Measurements from ENCODE around the gene ZIC4.

Gene ZIC4

GRCh38 chr3:147372525-147373027 is 33.8 kb downstream of the ZIC4 start:
- Histone ChIP-seq H3K36me3 (ENCODE audit: control insufficient read depth, insufficient read depth, low read length) (no peaks in the 10 kb centered on the region), H3K9me3 (ENCODE audit: control insufficient read depth, insufficient read depth, low read depth, low read length) (no peaks in the 10 kb centered on the region), H3K4me3 (ENCODE audit: low read depth, low read length) (no peak overlapping the region; the same call in 1 of the 2 replicates), H3K9ac (ENCODE audit: low read length) (no peak overlapping the region), H3K4me1 (ENCODE audit: control insufficient read depth, insufficient read depth, low read length) (peaks cover 47% of the 10 kb centered on the region), H3K27ac (ENCODE audit: low read depth, low read length) (no peak overlapping the region), H3K27me3 (ENCODE audit: control insufficient read depth, insufficient read depth, low read length) (peaks cover 100% of the 10 kb centered on the region)

GRCh38 chr3:147371771-147372340 is 34.5 kb downstream of the ZIC4 start:
- Histone ChIP-seq H3K4me3 (ENCODE audit: low read depth, low read length) (no peak overlapping the region), H3K27ac (ENCODE audit: low read depth, low read length) (no peak overlapping the region), H3K36me3 (ENCODE audit: control insufficient read depth, insufficient read depth, low read length) (no peaks in the 10 kb centered on the region), H3K9me3 (ENCODE audit: control insufficient read depth, insufficient read depth, low read depth, low read length) (no peaks in the 10 kb centered on the region), H3K9ac (ENCODE audit: low read length) (no peak overlapping the region), H3K27me3 (ENCODE audit: control insufficient read depth, insufficient read depth, low read length) (peaks cover 100% of the 10 kb centered on the region), H3K4me1 (ENCODE audit: control insufficient read depth, insufficient read depth, low read length) (peaks cover 41% of the 10 kb centered on the region)

- peaks cover 40% of the 10 kb centered on the region for H3K4me1 ChIP-seq (ENCODE audit: control insufficient read depth, insufficient read depth, low read length)
- peak overlapping the region; percentile 35; the same call in 1 of the 2 replicates for H3K4me3 ChIP-seq (ENCODE audit: low read depth, low read length)
- no peak overlapping the region for H3K9ac ChIP-seq (ENCODE audit: low read length)
- no peaks in the 10 kb centered on the region for H3K9me3 ChIP-seq (ENCODE audit: control insufficient read depth, insufficient read depth, low read depth, low read length)
- H3K27ac ChIP-seq (ENCODE audit: low read depth, low read length): no peak overlapping the region
- no peaks in the 10 kb centered on the region for H3K36me3 ChIP-seq (ENCODE audit: control insufficient read depth, insufficient read depth, low read length)
- H3K27me3 ChIP-seq (ENCODE audit: control insufficient read depth, insufficient read depth, low read length): peaks cover 100% of the 10 kb centered on the region
Observed at GRCh38 chr3:147371140-147371539, 35.2 kb downstream of the ZIC4 start.

GRCh38 chr3:147370349-147370748 is 36.0 kb downstream of the ZIC4 start:
- H3K27ac ChIP-seq (ENCODE audit: low read depth, low read length): no peak overlapping the region

GRCh38 chr3:147369661-147370123 is 36.7 kb downstream of the ZIC4 start:
- Histone ChIP-seq H3K4me3 (ENCODE audit: low read depth, low read length) (peak overlapping the region; percentile 28; the same call in 1 of the 2 replicates), H3K9me3 (ENCODE audit: control insufficient read depth, insufficient read depth, low read depth, low read length) (no peaks in the 10 kb centered on the region), H3K4me1 (ENCODE audit: control insufficient read depth, insufficient read depth, low read length) (peaks cover 40% of the 10 kb centered on the region), H3K36me3 (ENCODE audit: control insufficient read depth, insufficient read depth, low read length) (no peaks in the 10 kb centered on the region), H3K27ac (ENCODE audit: low read depth, low read length) (no peak overlapping the region), H3K27me3 (ENCODE audit: control insufficient read depth, insufficient read depth, low read length) (peaks cover 100% of the 10 kb centered on the region), H3K9ac (ENCODE audit: low read length) (no peak overlapping the region)

More at GRCh38 chr3:147370349-147370748, 36.0 kb downstream of the ZIC4 start:
- no peaks in the 10 kb centered on the region for H3K9me3 ChIP-seq (ENCODE audit: control insufficient read depth, insufficient read depth, low read depth, low read length)
- H3K9ac ChIP-seq (ENCODE audit: low read length): no peak overlapping the region
- H3K27me3 ChIP-seq (ENCODE audit: control insufficient read depth, insufficient read depth, low read length): peaks cover 100% of the 10 kb centered on the region
- H3K4me1 ChIP-seq (ENCODE audit: control insufficient read depth, insufficient read depth, low read length): peaks cover 40% of the 10 kb centered on the region
- no peaks in the 10 kb centered on the region for H3K36me3 ChIP-seq (ENCODE audit: control insufficient read depth, insufficient read depth, low read length)
- H3K4me3 ChIP-seq (ENCODE audit: low read depth, low read length): no peak overlapping the region

GRCh38 chr3:147369231-147369630 is 37.1 kb downstream of the ZIC4 start:
- no peak overlapping the region for H3K9ac ChIP-seq (ENCODE audit: low read length)
- H3K36me3 ChIP-seq (ENCODE audit: control insufficient read depth, insufficient read depth, low read length): no peaks in the 10 kb centered on the region
- peaks cover 40% of the 10 kb centered on the region for H3K4me1 ChIP-seq (ENCODE audit: control insufficient read depth, insufficient read depth, low read length)
- peaks cover 100% of the 10 kb centered on the region for H3K27me3 ChIP-seq (ENCODE audit: control insufficient read depth, insufficient read depth, low read length)
- H3K27ac ChIP-seq (ENCODE audit: low read depth, low read length): no peak overlapping the region
- peak overlapping the region; percentile 28; the same call in 1 of the 2 replicates for H3K4me3 ChIP-seq (ENCODE audit: low read depth, low read length)
- H3K9me3 ChIP-seq (ENCODE audit: control insufficient read depth, insufficient read depth, low read depth, low read length): no peaks in the 10 kb centered on the region

GRCh38 chr3:147368561-147369221 is 37.7 kb downstream of the ZIC4 start:
- H3K36me3 ChIP-seq (ENCODE audit: control insufficient read depth, insufficient read depth, low read length): no peaks in the 10 kb centered on the region
- H3K27ac ChIP-seq (ENCODE audit: low read depth, low read length): no peak overlapping the region
- peaks cover 100% of the 10 kb centered on the region for H3K27me3 ChIP-seq (ENCODE audit: control insufficient read depth, insufficient read depth, low read length)
- H3K4me3 ChIP-seq (ENCODE audit: low read depth, low read length): no peak overlapping the region
- no peak overlapping the region for H3K9ac ChIP-seq (ENCODE audit: low read length)
- no peaks in the 10 kb centered on the region for H3K9me3 ChIP-seq (ENCODE audit: control insufficient read depth, insufficient read depth, low read depth, low read length)
- peaks cover 40% of the 10 kb centered on the region for H3K4me1 ChIP-seq (ENCODE audit: control insufficient read depth, insufficient read depth, low read length)

GRCh38 chr3:147368151-147368550 is 38.2 kb downstream of the ZIC4 start:
- H3K27ac ChIP-seq (ENCODE audit: low read depth, low read length): no peak overlapping the region

GRCh38 chr3:147367676-147368075 is 38.7 kb downstream of the ZIC4 start:
- peaks cover 100% of the 10 kb centered on the region for H3K27me3 ChIP-seq (ENCODE audit: control insufficient read depth, insufficient read depth, low read length)
- H3K36me3 ChIP-seq (ENCODE audit: control insufficient read depth, insufficient read depth, low read length): no peaks in the 10 kb centered on the region
- H3K9me3 ChIP-seq (ENCODE audit: control insufficient read depth, insufficient read depth, low read depth, low read length): no peaks in the 10 kb centered on the region
- peaks cover 31% of the 10 kb centered on the region for H3K4me1 ChIP-seq (ENCODE audit: control insufficient read depth, insufficient read depth, low read length)
- no peak overlapping the region for H3K9ac ChIP-seq (ENCODE audit: low read length)
- H3K27ac ChIP-seq (ENCODE audit: low read depth, low read length): no peak overlapping the region
- H3K4me3 ChIP-seq (ENCODE audit: low read depth, low read length): no peak overlapping the region

More at GRCh38 chr3:147368151-147368550, 38.2 kb downstream of the ZIC4 start:
- H3K9me3 ChIP-seq (ENCODE audit: control insufficient read depth, insufficient read depth, low read depth, low read length): no peaks in the 10 kb centered on the region
- no peak overlapping the region for H3K9ac ChIP-seq (ENCODE audit: low read length)
- no peak overlapping the region for H3K4me3 ChIP-seq (ENCODE audit: low read depth, low read length)
- H3K27me3 ChIP-seq (ENCODE audit: control insufficient read depth, insufficient read depth, low read length): peaks cover 100% of the 10 kb centered on the region
- peaks cover 35% of the 10 kb centered on the region for H3K4me1 ChIP-seq (ENCODE audit: control insufficient read depth, insufficient read depth, low read length)
- H3K36me3 ChIP-seq (ENCODE audit: control insufficient read depth, insufficient read depth, low read length): no peaks in the 10 kb centered on the region

- peaks cover 31% of the 10 kb centered on the region for H3K4me1 ChIP-seq (ENCODE audit: control insufficient read depth, insufficient read depth, low read length)
- H3K4me3 ChIP-seq (ENCODE audit: low read depth, low read length): no peak overlapping the region
- H3K9ac ChIP-seq (ENCODE audit: low read length): no peak overlapping the region
- no peak overlapping the region for H3K27ac ChIP-seq (ENCODE audit: low read depth, low read length)
- no peaks in the 10 kb centered on the region for H3K9me3 ChIP-seq (ENCODE audit: control insufficient read depth, insufficient read depth, low read depth, low read length)
- no peaks in the 10 kb centered on the region for H3K36me3 ChIP-seq (ENCODE audit: control insufficient read depth, insufficient read depth, low read length)
- peaks cover 99% of the 10 kb centered on the region for H3K27me3 ChIP-seq (ENCODE audit: control insufficient read depth, insufficient read depth, low read length)
Observed at GRCh38 chr3:147365196-147366115, 40.9 kb downstream of the ZIC4 start.
